GM18519 (cell line): ENCODE data around the gene SYNJ2.

Source experiments
- ATAC-seq: cut with Tn5 transposase; IDR thresholded peaks from one replicate; pipeline ENCODE4 v1.9.1; 2021; ENCODE audit warnings: mild to moderate bottlenecking, moderate library complexity; ENCODE audit not compliant: unreplicated experiment, low FRiP score

The SYNJ2 gene

GRCh38 chr6:158071121-158072082 lies 89.7 kb downstream of the SYNJ2 start:
- ATAC-seq = no peak

GRCh38 chr6:158072083-158072721 lies 90.5 kb downstream of the SYNJ2 start:
- ATAC-seq = no peak

- no peak for ATAC-seq
Observed at GRCh38 chr6:158073776-158074175, 92.1 kb downstream of the SYNJ2 start.

GRCh38 chr6:158076548-158076947 lies 94.9 kb downstream of the SYNJ2 start:
- ATAC-seq = no peak

GRCh38 chr6:158077676-158078075 lies 96.0 kb downstream of the SYNJ2 start:
- no peak for ATAC-seq

- no peak for ATAC-seq
Observed at GRCh38 chr6:158078320-158078719, 96.7 kb downstream of the SYNJ2 start.

GRCh38 chr6:158080849-158081656 lies 99.4 kb downstream of the SYNJ2 start:
- ATAC-seq = no peak

- no peak for ATAC-seq
Observed at GRCh38 chr6:158081657-158081935, 99.9 kb downstream of the SYNJ2 start.

- no peak for ATAC-seq
Observed at GRCh38 chr6:158083455-158084325, 102.0 kb downstream of the SYNJ2 start.

- no peak for ATAC-seq
Observed at GRCh38 chr6:158085261-158086053, 103.8 kb downstream of the SYNJ2 start.

GRCh38 chr6:158086054-158086503 lies 104.4 kb downstream of the SYNJ2 start:
- no peak for ATAC-seq

- no peak for ATAC-seq
Observed at GRCh38 chr6:158086504-158087223, 105.0 kb downstream of the SYNJ2 start.

- no peak for ATAC-seq
Observed at GRCh38 chr6:158087224-158087867, 105.7 kb downstream of the SYNJ2 start.

GRCh38 chr6:158092806-158093205 lies 111.1 kb downstream of the SYNJ2 start:
- no peak for ATAC-seq

- ATAC-seq = no peak
Observed at GRCh38 chr6:158095031-158095430, 113.4 kb downstream of the SYNJ2 start.

- ATAC-seq = no peak
Observed at GRCh38 chr6:158095671-158096070, 114.0 kb downstream of the SYNJ2 start.

- no peak for ATAC-seq
Observed at GRCh38 chr6:158103228-158103627, 121.6 kb downstream of the SYNJ2 start.

GRCh38 chr6:158104696-158105095 lies 123.0 kb downstream of the SYNJ2 start:
- no peak for ATAC-seq
